PC-3 (cell line): ENCODE results near the gene ABLIM1.

ENCODE experiments used
- CTCF ChIP-seq: fragments of 300-600 bp; sonication (generic); conservative IDR thresholded peaks from 2 replicates; pipeline ENCODE4 v1.5.1; 2017; ENCODE audit warnings: antibody characterized with exemption, low read depth, mild to moderate bottlenecking, low read length
- EZH2 ChIP-seq: fragments of 300-600 bp; sonication (generic); IDR thresholded peaks from one replicate; pipeline ENCODE4 v1.6.1; 2017; ENCODE audit warnings: antibody characterized with exemption, mild to moderate bottlenecking, low read length; ENCODE audit not compliant: unreplicated experiment
- EZH2phosphoT487 ChIP-seq: fragments of 300-600 bp; sonication (generic); IDR thresholded peaks from 2 replicates; pipeline ENCODE4 v1.6.1; 2018; ENCODE audit warnings: mild to moderate bottlenecking, antibody characterized with exemption, low read length, borderline replicate concordance

GRCh38 chr10:114691442-114691941 lies 33.4 kb upstream of the ABLIM1 start:
- TF ChIP-seq CTCF (no peak), EZH2phosphoT487 (no peak), EZH2 (no peak)
